ENCODE measurements around the gene KRT20. TPM values are rescaled to one million over a fixed set of nuclear protein-coding genes. Genes with fewer than 3 reads are reported as not detected.

Gene KRT20
- total RNA-seq, 2 experiments from 2014 or later = not detected

- BruUV-seq (replicated peaks) = no TSS peak
- intact Hi-C loops (cut with micrococcal nuclease; ENCODE audit: unreplicated experiment) = no loop called here
- H2AFZ ChIP-seq (ENCODE audit: low read length) = no peak overlapping the region
These were observed 35.3 kb downstream of the KRT20 start for GRCh38 chr17:40849723-40850122.

DNA sequence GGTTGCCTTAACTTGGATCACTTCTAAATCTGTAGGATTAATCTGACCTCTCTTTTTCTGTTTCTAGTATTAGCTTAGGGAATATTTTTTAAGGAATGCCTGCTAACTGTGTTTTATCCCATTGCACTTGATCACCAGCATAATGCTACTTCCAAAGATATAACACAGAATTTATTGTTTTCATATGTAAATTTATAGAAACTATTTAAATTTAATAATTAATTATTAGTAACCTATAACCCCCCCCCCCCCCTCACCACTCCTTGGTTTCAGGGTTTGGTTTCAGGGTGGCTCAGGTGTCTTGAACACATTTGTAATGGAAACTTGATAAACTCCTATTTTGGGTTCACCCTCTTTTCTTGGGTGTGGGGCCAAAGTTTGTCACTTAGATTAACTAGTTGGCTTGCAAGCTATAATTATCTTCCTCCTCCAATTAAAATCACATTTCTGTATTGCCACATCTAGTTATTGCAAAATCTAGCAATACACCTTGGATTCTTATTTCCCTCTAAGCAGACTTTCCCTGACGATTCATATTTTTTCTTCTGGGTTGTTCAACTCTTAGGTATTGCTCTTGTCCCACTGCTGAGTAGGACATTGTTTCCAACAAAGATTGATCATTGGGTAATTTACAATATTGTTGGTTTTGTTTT, 36.3 kb downstream of the KRT20 start:
- TF ChIP-seq EZH2phosphoT487 (IDR thresholded peaks at IDR 0.05; ENCODE audit: borderline replicate concordance, low read depth, low read length) = no peak
- TF ChIP-seq CTCF (conservative IDR thresholded peaks at IDR 0.05; ENCODE audit: low read length) = no peak
- DNase-seq (ENCODE audit: low spot score) = no peak
- no peaks in the 10 kb centered on the region for H3K36me3 ChIP-seq (ENCODE audit: insufficient read depth, low read length)
- no peak overlapping the region for H2AFZ ChIP-seq (ENCODE audit: low read length)
- H3K4me3 ChIP-seq (ENCODE audit: low read depth, low read length, poor library complexity, severe bottlenecking) = no peak overlapping the region
- POLR2A ChIA-PET = no interaction called here
- no peaks in the 10 kb centered on the region for H3K9me3 ChIP-seq (ENCODE audit: low read length)
- CTCF ChIA-PET (ENCODE audit: unreplicated experiment) = no interaction called here
- no TSS peak for BruUV-seq (replicated peaks)
- H3K4me2 ChIP-seq (ENCODE audit: low read length) = no peak overlapping the region
- no peaks in the 10 kb centered on the region for H4K20me1 ChIP-seq (ENCODE audit: insufficient read depth, low read length)
- H3K79me2 ChIP-seq (ENCODE audit: insufficient read depth, low read depth, low read length) = no peaks in the 10 kb centered on the region
- H3K4me1 ChIP-seq (ENCODE audit: insufficient read depth, low read length, poor library complexity, severe bottlenecking) = no peaks in the 10 kb centered on the region
- no peak overlapping the region for H3K27ac ChIP-seq (ENCODE audit: low read depth, low read length, poor library complexity, severe bottlenecking)
- intact Hi-C loops (cut with micrococcal nuclease; ENCODE audit: unreplicated experiment) = no loop called here
- no peaks in the 10 kb centered on the region for H3K9me2 ChIP-seq (ENCODE audit: insufficient read depth, low read length)

More at GRCh38 chr17:40849723-40850122, 35.3 kb downstream of the KRT20 start:
- DNase-seq (ENCODE audit: low spot score) = no peak
- Histone ChIP-seq H3K9me3 (ENCODE audit: low read length) (no peaks in the 10 kb centered on the region), H3K9me2 (ENCODE audit: insufficient read depth, low read length) (no peaks in the 10 kb centered on the region), H3K4me2 (ENCODE audit: low read length) (no peak overlapping the region), H3K36me3 (ENCODE audit: insufficient read depth, low read length) (no peaks in the 10 kb centered on the region), H3K4me1 (ENCODE audit: insufficient read depth, low read length, poor library complexity, severe bottlenecking) (no peaks in the 10 kb centered on the region), H3K27ac (ENCODE audit: low read depth, low read length, poor library complexity, severe bottlenecking) (no peak overlapping the region), H3K4me3 (ENCODE audit: low read depth, low read length, poor library complexity, severe bottlenecking) (no peak overlapping the region), H3K79me2 (ENCODE audit: insufficient read depth, low read depth, low read length) (no peaks in the 10 kb centered on the region), H4K20me1 (ENCODE audit: insufficient read depth, low read length) (no peaks in the 10 kb centered on the region)
- no peak for TF ChIP-seq CTCF (conservative IDR thresholded peaks at IDR 0.05; ENCODE audit: low read length)
- TF ChIP-seq EZH2phosphoT487 (IDR thresholded peaks at IDR 0.05; ENCODE audit: borderline replicate concordance, low read depth, low read length) = no peak
- ChIA-PET CTCF (ENCODE audit: unreplicated experiment) (no interaction called here), POLR2A (no interaction called here)

DNA sequence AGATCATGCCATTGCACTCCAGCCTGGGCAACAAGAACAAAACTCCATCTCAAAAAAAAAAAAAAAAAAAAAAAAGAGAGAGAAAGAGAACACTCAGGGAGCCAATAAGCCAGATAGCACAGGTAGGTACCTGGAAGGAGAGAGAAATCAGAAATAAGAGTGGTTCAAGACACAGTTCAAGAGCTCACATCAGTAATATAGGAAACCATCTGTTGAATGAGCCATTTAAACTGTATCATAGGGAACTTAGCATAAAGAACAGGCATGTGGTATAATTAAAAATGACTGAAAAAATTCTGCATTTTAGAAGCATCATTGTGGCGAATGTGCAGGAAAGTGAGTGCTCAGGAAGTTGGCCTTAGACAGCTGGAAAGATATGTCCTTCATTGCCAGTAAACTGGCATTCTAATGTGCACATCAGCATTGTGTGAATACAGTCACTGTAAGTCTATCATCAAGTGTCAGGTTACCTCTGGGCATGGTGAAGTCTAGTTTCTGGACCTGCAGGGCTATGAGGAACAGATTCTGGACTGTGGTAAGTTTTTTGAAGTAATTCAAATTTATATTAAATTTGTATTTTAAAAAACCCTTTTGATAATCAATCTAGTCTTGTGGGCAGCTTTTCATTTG, 38.4 kb downstream of the KRT20 start:
- Histone ChIP-seq H2AFZ (ENCODE audit: low read length) (no peak overlapping the region), H3K27ac (ENCODE audit: low read depth, low read length, poor library complexity, severe bottlenecking) (no peak overlapping the region), H3K9me2 (ENCODE audit: insufficient read depth, low read length) (no peaks in the 10 kb centered on the region), H3K36me3 (ENCODE audit: insufficient read depth, low read length) (no peaks in the 10 kb centered on the region), H3K4me2 (ENCODE audit: low read length) (no peak overlapping the region), H3K9me3 (ENCODE audit: low read length) (no peaks in the 10 kb centered on the region), H3K79me2 (ENCODE audit: insufficient read depth, low read depth, low read length) (no peaks in the 10 kb centered on the region), H4K20me1 (ENCODE audit: insufficient read depth, low read length) (no peaks in the 10 kb centered on the region), H3K4me3 (ENCODE audit: low read depth, low read length, poor library complexity, severe bottlenecking) (no peak overlapping the region), H3K4me1 (ENCODE audit: insufficient read depth, low read length, poor library complexity, severe bottlenecking) (no peaks in the 10 kb centered on the region)
- ChIA-PET CTCF (ENCODE audit: unreplicated experiment) (no interaction called here), POLR2A (interaction anchor here (0.6 kb wide), 1 partner anchor 399 kb away, joined by 3 read pairs; no protein-coding TSS in a partner anchor)
- TF ChIP-seq EZH2phosphoT487 (IDR thresholded peaks at IDR 0.05; ENCODE audit: borderline replicate concordance, low read depth, low read length) (no peak), CTCF (conservative IDR thresholded peaks at IDR 0.05; ENCODE audit: low read length) (no peak)
- intact Hi-C loops (cut with micrococcal nuclease; ENCODE audit: unreplicated experiment) = no loop called here
- no peak for DNase-seq (ENCODE audit: low spot score)
- no TSS peak for BruUV-seq (replicated peaks)
